IMR-90 (cell line): Measurements from ENCODE around the gene FTO. TPM values are rescaled to one million over a fixed set of nuclear protein-coding genes. Genes with fewer than 3 reads are reported as not detected.

Experiments used
- ATAC-seq: fragments of 200-7000 bp; cut with Tn5 transposase; 2 replicates; pipeline ENCODE4 v1.9.1; 2020; ENCODE audit warnings: low read depth, mild to moderate bottlenecking, moderate library complexity
- BruUV-seq: library from RNA; stranded (reverse); fragments of 400-500 nt; replicated peaks from 2 replicates; lab custom pipeline; 2021; lab: Mats Ljungman, UMichigan
- CTCF ChIA-PET: fragments of 300-600 bp; formaldehyde crosslinking; extraction: SDS; loops from one replicate; lab custom pipeline; 2021; ENCODE audit warnings: antibody characterized with exemption; lab: Yijun Ruan, JAX
- POLR2A ChIA-PET: fragments of 300-600 bp; sonication (Branson Sonifier 250); formaldehyde crosslinking; loops from one replicate; lab custom pipeline; 2022; ENCODE audit warnings: antibody characterized with exemption; ENCODE audit not compliant: unreplicated experiment; lab: Charles Lee
- DNase-seq: peaks from one replicate; pipeline ENCODE4 v3.0.0; 2013
- H2AFZ ChIP-seq: replicated peaks from 2 replicates; pipeline ENCODE3; 2013; ENCODE audit warnings: low read length, mild to moderate bottlenecking; ENCODE audit not compliant: poor library complexity
- H2AK5ac ChIP-seq: 2 replicates; pipeline ENCODE4 v1.6.1; 2013; ENCODE audit warnings: low read depth, low read length, inconsistent platforms
- H2AK9ac ChIP-seq: replicated peaks from 2 replicates; pipeline ENCODE3; 2013; ENCODE audit warnings: mild to moderate bottlenecking, low read depth, low read length, moderate library complexity; ENCODE audit not compliant: poor library complexity
- H2BK120ac ChIP-seq: 2 replicates; pipeline ENCODE4 v1.6.1; 2013; ENCODE audit warnings: low read depth, low read length, inconsistent platforms
- H2BK15ac ChIP-seq: 3 replicates; pipeline ENCODE4 v1.6.1; 2013; ENCODE audit warnings: low read depth, low read length, inconsistent platforms
- H2BK20ac ChIP-seq: 2 replicates; pipeline ENCODE4 v1.6.1; 2013; ENCODE audit warnings: low read depth, mild to moderate bottlenecking, inconsistent platforms, low read length, moderate library complexity
- H2BK5ac ChIP-seq: 2 replicates; pipeline ENCODE4 v1.6.1; 2013; ENCODE audit warnings: mild to moderate bottlenecking, low read depth, low read length, inconsistent platforms; ENCODE audit not compliant: poor library complexity, severe bottlenecking
- H3K14ac ChIP-seq: replicated peaks from 2 replicates; pipeline ENCODE4 v1.6.1; 2013; ENCODE audit warnings: low read depth, low read length, inconsistent platforms
- H3K18ac ChIP-seq: 2 replicates; pipeline ENCODE4 v1.6.1; 2013; ENCODE audit warnings: low read depth, low read length, control low read depth
- H3K23ac ChIP-seq: 2 replicates; pipeline ENCODE4 v1.6.1; 2013; ENCODE audit warnings: low read depth, low read length, inconsistent platforms
- H3K27ac ChIP-seq: 2 replicates; pipeline ENCODE4 v1.5.1; 2013; ENCODE audit warnings: mild to moderate bottlenecking, control low read depth, low read length; ENCODE audit not compliant: insufficient read depth
- H3K27me3 ChIP-seq: 2 replicates; pipeline ENCODE4 v1.6.1; 2013; ENCODE audit warnings: low read length; ENCODE audit not compliant: control insufficient read depth, insufficient read depth
- H3K36me3 ChIP-seq: 2 replicates; pipeline ENCODE4 v1.6.1; 2013; ENCODE audit warnings: low read length, mixed read lengths; ENCODE audit not compliant: control insufficient read depth, insufficient read depth
- H3K4ac ChIP-seq: 2 replicates; pipeline ENCODE4 v1.6.1; 2013; ENCODE audit warnings: low read depth, low read length, inconsistent platforms
- H3K4me1 ChIP-seq: 2 replicates; pipeline ENCODE4 v1.6.1; 2013; ENCODE audit warnings: low read length, mixed read lengths; ENCODE audit not compliant: control insufficient read depth, insufficient read depth
- H3K4me2 ChIP-seq: 2 replicates; pipeline ENCODE4 v1.6.1; 2013; ENCODE audit warnings: low read depth, mild to moderate bottlenecking, control low read depth, low read length, moderate library complexity
- H3K4me3 ChIP-seq: 2 replicates; pipeline ENCODE4 v1.5.1; 2013; ENCODE audit warnings: low read depth, mild to moderate bottlenecking, control low read depth, low read length, moderate library complexity; ENCODE audit not compliant: insufficient read depth
- H3K56ac ChIP-seq: 2 replicates; pipeline ENCODE4 v1.6.1; 2013; ENCODE audit warnings: low read length, inconsistent platforms; ENCODE audit not compliant: insufficient read depth; ENCODE audit errors: extremely low read depth
- H3K79me1 ChIP-seq, 2 experiments: 2 replicates each; pipeline ENCODE4 v1.6.1; 2013; ENCODE audit warnings: low read length in 2 of 2, inconsistent platforms in 1 of 2, low read depth in 1 of 2
- H3K9ac ChIP-seq: 2 replicates; pipeline ENCODE4 v1.6.1; 2013; ENCODE audit warnings: low read depth, low read length, control low read depth
- H3K9me1 ChIP-seq: 2 replicates; pipeline ENCODE4 v1.6.1; 2013; ENCODE audit warnings: low read length, inconsistent platforms; ENCODE audit not compliant: insufficient read depth
- H3K9me3 ChIP-seq: 2 replicates; pipeline ENCODE4 v1.6.1; 2013; ENCODE audit warnings: low read length; ENCODE audit not compliant: control insufficient read depth, insufficient read depth
- H4K20me1 ChIP-seq: 2 replicates; pipeline ENCODE4 v1.6.1; 2013; ENCODE audit warnings: low read length, inconsistent platforms; ENCODE audit not compliant: insufficient read depth
- H4K5ac ChIP-seq: 2 replicates; pipeline ENCODE4 v1.6.1; 2013; ENCODE audit warnings: mild to moderate bottlenecking, low read depth, low read length, control low read depth
- H4K8ac ChIP-seq, 2 experiments: 2 replicates each; pipeline ENCODE4 v1.6.1; 2013; ENCODE audit warnings: low read depth in 2 of 2, low read length in 2 of 2, control low read depth in 1 of 2, inconsistent platforms in 1 of 2
- H4K91ac ChIP-seq: 2 replicates; pipeline ENCODE4 v1.6.1; 2013; ENCODE audit warnings: low read depth, low read length, inconsistent platforms; ENCODE audit not compliant: insufficient read depth
- MAZ ChIP-seq: IDR thresholded peaks from 2 replicates; pipeline ENCODE4 v1.6.1; 2012; ENCODE audit warnings: low read depth, mild to moderate bottlenecking, low read length, improper control_type of control experiment, moderate library complexity, borderline replicate concordance
- NFE2L2 ChIP-seq: fragments of 150-350 bp; IDR thresholded peaks from 2 replicates; pipeline ENCODE4 v1.6.1; 2016; ENCODE audit warnings: low read depth, mild to moderate bottlenecking, low read length
- POLR2A ChIP-seq: IDR thresholded peaks from 2 replicates; pipeline ENCODE4 v1.6.1; 2012; ENCODE audit warnings: mild to moderate bottlenecking, low read depth, low read length
- SMC3 ChIP-seq: fragments of 150-350 bp; IDR thresholded peaks from 2 replicates; pipeline ENCODE4 v1.6.1; 2016; ENCODE audit warnings: low read depth, mild to moderate bottlenecking, antibody characterized with exemption, low read length, moderate library complexity
- WGBS, 2 experiments: methylation state at CpG; one replicate each; pipeline versions ENCODE4 v1.1.5 to v1.1.7; 2013; ENCODE audit warnings: missing lambda C conversion rate in 2 of 2; ENCODE audit not compliant: insufficient read length in 1 of 2; ENCODE audit errors: extremely low coverage in 2 of 2; 5-methylcytosine and 5-hydroxymethylcytosine counted together
- dilution Hi-C: fragments of 300-500 bp; cut with HindIII; formaldehyde crosslinking; loops from one replicate; pipeline ENCODE4 v1.14.3; 2018; ENCODE audit warnings: low sequenced_read_pairs; ENCODE audit not compliant: unreplicated experiment
- in situ Hi-C: fragments of 300-500 bp; cut with MboI; formaldehyde crosslinking; loops from 3 replicates; pipeline ENCODE4 v1.14.3; 2019; ENCODE audit warnings: low sequenced_read_pairs, inconsistent platforms, mixed read lengths
- intact Hi-C: fragments of 100-400 bp; cut with micrococcal nuclease; formaldehyde crosslinking; loops from 2 replicates; pipeline ENCODE4 v1.10.0; 2022
- polyA plus RNA-seq, 3 experiments: library from polyadenylated mRNA; depleted of rRNA; stranded (reverse); fragments of >200 nt; gene quantifications; 2 replicates each; pipeline ENCODE4 v1.2.3, GENCODE V29; 2012; ENCODE audit warnings: low replicate concordance in 1 of 3
- total RNA-seq: library from RNA; depleted of rRNA; stranded (reverse); fragments of >200 nt; gene quantifications from 2 replicates; pipeline ENCODE4 v1.2.3, GENCODE V29; 2012
- TF ChIP-seq, protein P1 (sequence below): fragments of 150-350 bp; IDR thresholded peaks from 2 replicates; pipeline ENCODE4 v1.6.1; 2016; ENCODE audit warnings: low read depth, mild to moderate bottlenecking, low read length, moderate library complexity, borderline replicate concordance

FTO gene
- total and polyA plus RNA-seq, 2 of the 4 experiments (the other 2 are of a cell fraction) = 70.3 to 132 TPM

GRCh38 chr16:53715023-53715384 is 11.0 kb downstream of the FTO start:
- ChIA-PET POLR2A (no interaction called here), CTCF (no interaction called here)
- Histone ChIP-seq H3K79me1 (peaks cover 14 to 41% of the 10 kb centered on the region in 2 experiments), H2BK5ac (no peak overlapping the region), H3K23ac (no peak overlapping the region), H3K9me1 (0 out of 2 replicates have a peak, but pooled peaks cover 2% of the 10 kb centered on the region), H3K4me3 (no peak overlapping the region), H3K4me2 (no peak overlapping the region), H2AK5ac (no peak overlapping the region), H3K18ac (no peak overlapping the region), H3K36me3 (no peaks in the 10 kb centered on the region), H2AK9ac (no peak overlapping the region), H3K9me3 (no peaks in the 10 kb centered on the region), H2BK15ac (no peak overlapping the region), H2BK120ac (no peak overlapping the region), H2BK20ac (no peak overlapping the region), H3K14ac (no peak overlapping the region), H4K8ac (no peak overlapping the region), H4K20me1 (peaks cover 15% of the 10 kb centered on the region), H4K91ac (no peak overlapping the region), H3K27me3 (no peaks in the 10 kb centered on the region), H3K9ac (no peak overlapping the region), H3K56ac (no peak overlapping the region), H3K4ac (no peak overlapping the region), H2AFZ (no peak overlapping the region), H4K5ac (no peak overlapping the region), H3K27ac (no peak overlapping the region), H3K4me1 (0 out of 2 replicates have a peak, but pooled peaks cover 2% of the 10 kb centered on the region)
- dilution Hi-C loops (no loop called here), intact Hi-C loops (no loop called here), in situ Hi-C loops (no loop called here)
- WGBS, 2 experiments = no CpG with 5 or more reads among the region's 2 CpGs
- no peak for TF ChIP-seq SMC3
- no peak for TF ChIP-seq MAZ
- no peak for TF ChIP-seq NFE2L2
- TF ChIP-seq, protein P1, sequence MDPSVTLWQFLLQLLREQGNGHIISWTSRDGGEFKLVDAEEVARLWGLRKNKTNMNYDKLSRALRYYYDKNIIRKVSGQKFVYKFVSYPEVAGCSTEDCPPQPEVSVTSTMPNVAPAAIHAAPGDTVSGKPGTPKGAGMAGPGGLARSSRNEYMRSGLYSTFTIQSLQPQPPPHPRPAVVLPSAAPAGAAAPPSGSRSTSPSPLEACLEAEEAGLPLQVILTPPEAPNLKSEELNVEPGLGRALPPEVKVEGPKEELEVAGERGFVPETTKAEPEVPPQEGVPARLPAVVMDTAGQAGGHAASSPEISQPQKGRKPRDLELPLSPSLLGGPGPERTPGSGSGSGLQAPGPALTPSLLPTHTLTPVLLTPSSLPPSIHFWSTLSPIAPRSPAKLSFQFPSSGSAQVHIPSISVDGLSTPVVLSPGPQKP = no peak
- TF ChIP-seq POLR2A = no peak
- DNase-seq (no peak), ATAC-seq (no peak)
- no TSS peak for BruUV-seq
